Mesenchymal stem cell (in vitro differentiated cells and primary cell): ENCODE results near the gene EPHA1.

Experiments used
- DNase-seq: peaks from one replicate; pipeline ENCODE4 v3.0.0-alpha.2; 2013
- H2AFZ ChIP-seq: one replicate; pipeline ENCODE4 v1.6.1; 2013; ENCODE audit warnings: low read depth, mild to moderate bottlenecking, control low read depth, inconsistent platforms, low read length, moderate library complexity
- H2AK5ac ChIP-seq: 2 replicates; pipeline ENCODE4 v1.6.1; 2013; ENCODE audit warnings: low read length, moderate library complexity, mild to moderate bottlenecking, inconsistent platforms; ENCODE audit not compliant: severe bottlenecking
- H2BK120ac ChIP-seq: one replicate; pipeline ENCODE4 v1.6.1; 2013; ENCODE audit warnings: low read depth, mild to moderate bottlenecking, inconsistent platforms, low read length, moderate library complexity
- H2BK12ac ChIP-seq, 2 experiments: one replicate each; pipeline ENCODE4 v1.6.1; 2013; ENCODE audit warnings: inconsistent platforms in 2 of 2, low read length in 2 of 2, mild to moderate bottlenecking in 2 of 2, moderate library complexity in 2 of 2, control low read depth in 1 of 2
- H2BK15ac ChIP-seq: one replicate; pipeline ENCODE4 v1.6.1; 2013; ENCODE audit warnings: mild to moderate bottlenecking, low read depth, inconsistent platforms; ENCODE audit not compliant: poor library complexity, severe bottlenecking
- H2BK5ac ChIP-seq: 2 replicates; pipeline ENCODE4 v1.6.1; 2013; ENCODE audit warnings: low read depth, mild to moderate bottlenecking, low read length, control low read depth, inconsistent platforms; ENCODE audit not compliant: poor library complexity, severe bottlenecking
- H3K14ac ChIP-seq, 2 experiments: one replicate each; pipeline ENCODE4 v1.6.1; 2013; ENCODE audit warnings: inconsistent platforms in 2 of 2, low read length in 2 of 2, control low read depth in 1 of 2, mild to moderate bottlenecking in 1 of 2, moderate library complexity in 1 of 2
- H3K18ac ChIP-seq, 2 experiments: one replicate each; pipeline ENCODE4 v1.6.1; 2013; ENCODE audit warnings: inconsistent platforms in 2 of 2, low read length in 2 of 2, control low read depth in 1 of 2, low read depth in 1 of 2, mild to moderate bottlenecking in 1 of 2
- H3K23ac ChIP-seq, 2 experiments: one replicate each; pipeline ENCODE4 v1.6.1; 2013; ENCODE audit warnings: inconsistent platforms in 2 of 2, low read length in 2 of 2, mild to moderate bottlenecking in 2 of 2, moderate library complexity in 2 of 2, control low read depth in 1 of 2
- H3K27ac ChIP-seq: 2 replicates; pipeline ENCODE4 v1.5.1; 2013; ENCODE audit warnings: mild to moderate bottlenecking, moderate library complexity, low read length, control low read depth, inconsistent platforms; ENCODE audit not compliant: poor library complexity, severe bottlenecking
- H3K27me3 ChIP-seq, 2 experiments: 2 replicates each; pipeline versions ENCODE4 v1.6.1 to v1.7.0; 2013; ENCODE audit warnings: low read length in 2 of 2, mild to moderate bottlenecking in 2 of 2, moderate library complexity in 2 of 2, control low read depth in 1 of 2, inconsistent platforms in 1 of 2; ENCODE audit not compliant: control insufficient read depth in 1 of 2, insufficient read depth in 1 of 2
- H3K36me3 ChIP-seq, 2 experiments: 2 replicates each; pipeline versions ENCODE4 v1.6.1 to v1.7.0; 2013; ENCODE audit warnings: low read length in 2 of 2, control low read depth in 1 of 2, inconsistent platforms in 1 of 2, low read depth in 1 of 2, mild to moderate bottlenecking in 1 of 2; ENCODE audit not compliant: insufficient read depth in 2 of 2, control insufficient read depth in 1 of 2
- H3K4ac ChIP-seq, 2 experiments: one replicate each; pipeline ENCODE4 v1.6.1; 2013; ENCODE audit warnings: inconsistent platforms in 2 of 2, low read length in 2 of 2, mild to moderate bottlenecking in 2 of 2, moderate library complexity in 2 of 2, control low read depth in 1 of 2, low read depth in 1 of 2
- H3K4me1 ChIP-seq: 2 replicates; pipeline ENCODE4 v1.6.1; 2013; ENCODE audit warnings: low read depth, low read length, control low read depth; ENCODE audit not compliant: control insufficient read depth, insufficient read depth
- H3K4me2 ChIP-seq: 2 replicates; pipeline ENCODE4 v1.6.1; 2013; ENCODE audit warnings: low read length, mild to moderate bottlenecking, inconsistent platforms; ENCODE audit not compliant: poor library complexity, severe bottlenecking
- H3K4me3 ChIP-seq, 2 experiments: 2 replicates each; pipeline versions ENCODE4 v1.5.1 to v1.7.0; 2013; ENCODE audit warnings: low read length in 2 of 2, mild to moderate bottlenecking in 2 of 2, control low read depth in 1 of 2, low read depth in 1 of 2; ENCODE audit not compliant: insufficient read depth in 1 of 2
- H3K79me1 ChIP-seq: replicated peaks from 2 replicates; pipeline ENCODE4 v1.6.1; 2013; ENCODE audit warnings: mild to moderate bottlenecking, control low read depth, low read length, inconsistent platforms; ENCODE audit not compliant: poor library complexity, severe bottlenecking
- H3K9ac ChIP-seq: 2 replicates; pipeline ENCODE4 v1.7.0; 2013; ENCODE audit warnings: mild to moderate bottlenecking, low read length, moderate library complexity
- H3K9me3 ChIP-seq: 2 replicates; pipeline ENCODE4 v1.7.0; 2013; ENCODE audit warnings: mild to moderate bottlenecking, low read length; ENCODE audit not compliant: control insufficient read depth
- H4K8ac ChIP-seq: one replicate; pipeline ENCODE4 v1.6.1; 2013; ENCODE audit warnings: inconsistent platforms, mild to moderate bottlenecking, low read length, moderate library complexity
- H4K91ac ChIP-seq: one replicate; pipeline ENCODE4 v1.6.1; 2013; ENCODE audit warnings: mild to moderate bottlenecking, low read length, inconsistent platforms
- WGBS: methylation state at CpG from one replicate; pipeline ENCODE4 v1.1.7; 2013; ENCODE audit warnings: mixed read lengths; 5-methylcytosine and 5-hydroxymethylcytosine counted together

Gene EPHA1

GRCh38 chr7:143408252-143408685 is 387 bp downstream of the EPHA1 start:
- Histone ChIP-seq H2AFZ (peak overlapping the region; percentile 36), H3K79me1 (no peaks in the 10 kb centered on the region), H4K8ac (peak overlapping the region; percentile 27), H2BK15ac (peak overlapping the region; percentile 44), H2BK5ac (no peak overlapping the region), H3K4me2 (no peak overlapping the region), H3K4ac (no peak overlapping the region), H3K9me3 (no peaks in the 10 kb centered on the region), H3K27ac (no peak overlapping the region), H3K18ac (peak overlapping the region in 1 of 2 experiments; percentile 3), H3K14ac (no peak overlapping the region), H3K23ac (no peak overlapping the region), H3K9ac (no peak overlapping the region), H2BK120ac (no peak overlapping the region), H2AK5ac (no peak overlapping the region), H3K27me3 (peaks cover 0 to 58% of the 10 kb centered on the region in 2 experiments), H2BK12ac (peak overlapping the region in 1 of 2 experiments; percentile 16), H4K91ac (no peak overlapping the region), H3K4me1 (peaks cover 14% of the 10 kb centered on the region), H3K4me3 (no peak overlapping the region), H3K36me3 (no peaks in the 10 kb centered on the region)
- DNase-seq: no peak
- 7% methylated on average over 18 of the region's 20 CpGs for WGBS

- 20% methylated on average over 12 of the region's 13 CpGs for WGBS
These were observed 1.1 kb downstream of the EPHA1 start for GRCh38 chr7:143407287-143408251.

GRCh38 chr7:143406002-143406357 is 2.7 kb downstream of the EPHA1 start:
- WGBS: 71% methylated on average over 3 of the region's 3 CpGs
- Histone ChIP-seq H3K14ac (no peak overlapping the region), H4K91ac (no peak overlapping the region), H3K4me1 (peaks cover 14% of the 10 kb centered on the region), H3K4me3 (no peak overlapping the region), H3K4me2 (no peak overlapping the region), H3K4ac (no peak overlapping the region), H3K9me3 (no peaks in the 10 kb centered on the region), H3K27ac (no peak overlapping the region), H2BK120ac (no peak overlapping the region), H2BK5ac (no peak overlapping the region), H2BK15ac (no peak overlapping the region), H3K9ac (no peak overlapping the region), H3K18ac (no peak overlapping the region), H3K27me3 (peaks cover 0 to 46% of the 10 kb centered on the region in 2 experiments), H4K8ac (no peak overlapping the region), H3K79me1 (no peaks in the 10 kb centered on the region), H2AFZ (no peak overlapping the region), H2AK5ac (no peak overlapping the region), H2BK12ac (no peak overlapping the region), H3K36me3 (no peaks in the 10 kb centered on the region), H3K23ac (no peak overlapping the region)
- DNase-seq: no peak

More at GRCh38 chr7:143407287-143408251, 1.1 kb downstream of the EPHA1 start:
- H3K14ac ChIP-seq: peak overlapping the region in 1 of 2 experiments; percentile 12
- H2AK5ac ChIP-seq: no peak overlapping the region
- H3K18ac ChIP-seq: peak overlapping the region in 1 of 2 experiments; percentile 3
- H3K27ac ChIP-seq: no peak overlapping the region
- H3K4me1 ChIP-seq: peaks cover 14% of the 10 kb centered on the region
- H2BK120ac ChIP-seq: no peak overlapping the region
- no peak overlapping the region for H3K4me2 ChIP-seq
- H2AFZ ChIP-seq: peak overlapping the region; percentile 36
- no peak overlapping the region for H2BK15ac ChIP-seq
- peak overlapping the region in 1 of 2 experiments; percentile 16 for H2BK12ac ChIP-seq
- H2BK5ac ChIP-seq: no peak overlapping the region
- H3K79me1 ChIP-seq: no peaks in the 10 kb centered on the region
- no peak for DNase-seq
- no peaks in the 10 kb centered on the region for H3K9me3 ChIP-seq
- H3K9ac ChIP-seq: no peak overlapping the region
- H3K36me3 ChIP-seq: no peaks in the 10 kb centered on the region
- no peak overlapping the region for H3K23ac ChIP-seq
- no peak overlapping the region for H3K4ac ChIP-seq
- H4K8ac ChIP-seq: no peak overlapping the region
- no peak overlapping the region for H3K4me3 ChIP-seq
- peaks cover 0 to 52% of the 10 kb centered on the region in 2 experiments for H3K27me3 ChIP-seq
- H4K91ac ChIP-seq: peak overlapping the region; percentile 53

- Histone ChIP-seq H3K79me1 (no peaks in the 10 kb centered on the region), H2BK12ac (no peak overlapping the region), H3K4me2 (no peak overlapping the region), H4K91ac (no peak overlapping the region), H2AK5ac (no peak overlapping the region), H3K23ac (no peak overlapping the region), H2AFZ (no peak overlapping the region), H3K4me1 (peaks cover 14% of the 10 kb centered on the region), H3K27me3 (peaks cover 0 to 41% of the 10 kb centered on the region in 2 experiments), H3K36me3 (no peaks in the 10 kb centered on the region), H4K8ac (no peak overlapping the region), H2BK5ac (no peak overlapping the region), H3K4ac (no peak overlapping the region), H2BK15ac (no peak overlapping the region), H3K9ac (no peak overlapping the region), H3K18ac (no peak overlapping the region), H3K9me3 (no peaks in the 10 kb centered on the region), H2BK120ac (no peak overlapping the region), H3K27ac (no peak overlapping the region), H3K4me3 (no peak overlapping the region), H3K14ac (no peak overlapping the region)
- DNase-seq: peak; percentile 76
- 31% methylated on average over 8 of the region's 9 CpGs for WGBS
These were observed 3.3 kb downstream of the EPHA1 start for GRCh38 chr7:143405173-143406001.
